DND-41 (cell line): ENCODE results near the gene PANK4.
"Not testable (repeated sequence)": the region's sequence is repeated elsewhere in the genome, so short reads cannot be mapped to it uniquely, and the experiment has no call there.

Experiments used
- ATAC-seq: fragments of 200-7000 bp; cut with Tn5 transposase; 3 replicates; pipeline ENCODE4 v1.9.1; 2021; ENCODE audit warnings: low read depth; ENCODE audit not compliant: insufficient read depth
- DNase-seq: peaks from one replicate; pipeline ENCODE4 v3.0.0-alpha.2; 2020
- H2AFZ ChIP-seq: 2 replicates; pipeline ENCODE4 v1.6.0; 2012; ENCODE audit warnings: low read depth, low read length
- H3K27ac ChIP-seq: 2 replicates; pipeline ENCODE4 v1.5.1; 2012; ENCODE audit warnings: low read length, inconsistent platforms
- H3K27me3 ChIP-seq: fragments of 200-600 bp; sonication (generic); 2 replicates; pipeline ENCODE4 v1.6.0; 2012; ENCODE audit warnings: low read length, mild to moderate bottlenecking, inconsistent platforms; ENCODE audit not compliant: insufficient read depth, poor library complexity
- H3K36me3 ChIP-seq: 2 replicates; pipeline ENCODE4 v1.5.1; 2012; ENCODE audit warnings: low read length, inconsistent platforms; ENCODE audit not compliant: insufficient read depth
- H3K4me1 ChIP-seq: 2 replicates; pipeline ENCODE4 v1.5.1; 2012; ENCODE audit warnings: mild to moderate bottlenecking, low read length; ENCODE audit not compliant: insufficient read depth
- H3K4me2 ChIP-seq: 2 replicates; pipeline ENCODE4 v1.6.0; 2012; ENCODE audit warnings: mild to moderate bottlenecking, moderate library complexity, low read length, inconsistent platforms; ENCODE audit not compliant: insufficient read depth
- H3K4me3 ChIP-seq, 2 experiments: fragments of 200-600 bp in 1 of 2; shearing (Covaris generic) in 1 of 2; 2 replicates each; pipeline ENCODE4 v1.5.1; 2012 to 2016; ENCODE audit warnings: inconsistent platforms in 2 of 2, low read length in 2 of 2, mild to moderate bottlenecking in 2 of 2, low read depth in 1 of 2, moderate library complexity in 1 of 2
- H3K79me2 ChIP-seq: 2 replicates; pipeline ENCODE4 v1.6.0; 2012; ENCODE audit warnings: low read length, inconsistent platforms; ENCODE audit not compliant: insufficient read depth
- H3K9ac ChIP-seq: 2 replicates; pipeline ENCODE4 v1.6.0; 2012; ENCODE audit warnings: low read depth, mild to moderate bottlenecking, inconsistent platforms, low read length, moderate library complexity
- H3K9me3 ChIP-seq: 2 replicates; pipeline ENCODE4 v1.5.1; 2012; ENCODE audit warnings: low read length, moderate library complexity, mild to moderate bottlenecking, inconsistent platforms; ENCODE audit not compliant: insufficient read depth, severe bottlenecking
- H4K20me1 ChIP-seq: 2 replicates; pipeline ENCODE4 v1.6.0; 2012; ENCODE audit warnings: low read length; ENCODE audit not compliant: insufficient read depth
- CTCF ChIP-seq: IDR thresholded peaks from 2 replicates; pipeline ENCODE4 v1.5.1; 2012; ENCODE audit warnings: borderline replicate concordance, low read length, moderate library complexity, mild to moderate bottlenecking; ENCODE audit not compliant: poor library complexity, severe bottlenecking; ENCODE audit errors: extremely low read depth
- EZH2 ChIP-seq: IDR thresholded peaks from 3 replicates; pipeline ENCODE4 v1.6.1; 2012; ENCODE audit warnings: borderline replicate concordance, low read depth, mild to moderate bottlenecking, moderate library complexity, low read length, inconsistent platforms; ENCODE audit not compliant: severe bottlenecking

Gene PANK4

GRCh38 chr1:2460996-2461751, 65.2 kb downstream of the PANK4 start:
- no peak for TF ChIP-seq EZH2
- no peak for TF ChIP-seq CTCF

GRCh38 chr1:2460203-2460602, 66.2 kb downstream of the PANK4 start:
- no peak overlapping the region for H3K9ac ChIP-seq
- H3K4me3 ChIP-seq = no peak overlapping the region
- H3K4me1 ChIP-seq = no peaks in the 10 kb centered on the region
- H3K27ac ChIP-seq = no peak overlapping the region
- H3K9me3 ChIP-seq = no peaks in the 10 kb centered on the region
- ATAC-seq = no peak
- TF ChIP-seq EZH2 (no peak), CTCF (no peak)
- H3K4me2 ChIP-seq = no peak overlapping the region
- H3K79me2 ChIP-seq = no peaks in the 10 kb centered on the region
- DNase-seq = no peak
- H4K20me1 ChIP-seq = peaks cover 4% of the 10 kb centered on the region
- no peaks in the 10 kb centered on the region for H3K36me3 ChIP-seq
- H2AFZ ChIP-seq = no peak overlapping the region
- H3K27me3 ChIP-seq = no peaks in the 10 kb centered on the region

More at GRCh38 chr1:2460996-2461751, 65.2 kb downstream of the PANK4 start:
- no peaks in the 10 kb centered on the region for H3K27me3 ChIP-seq
- no peaks in the 10 kb centered on the region for H3K79me2 ChIP-seq
- peaks cover 10% of the 10 kb centered on the region for H4K20me1 ChIP-seq
- H3K9ac ChIP-seq = no peak overlapping the region
- H3K36me3 ChIP-seq = no peaks in the 10 kb centered on the region
- H3K27ac ChIP-seq = no peak overlapping the region
- ATAC-seq (no peak), DNase-seq (no peak)
- H3K4me1 ChIP-seq = no peaks in the 10 kb centered on the region
- H3K9me3 ChIP-seq = no peaks in the 10 kb centered on the region
- H3K4me3 ChIP-seq = no peak overlapping the region
- H3K4me2 ChIP-seq = no peak overlapping the region
- no peak overlapping the region for H2AFZ ChIP-seq

GRCh38 chr1:2459757-2460156, 66.6 kb downstream of the PANK4 start:
- no peak for DNase-seq
- Histone ChIP-seq H3K27me3 (no peaks in the 10 kb centered on the region), H3K9me3 (no peaks in the 10 kb centered on the region), H3K36me3 (no peaks in the 10 kb centered on the region), H3K4me2 (no peak overlapping the region), H4K20me1 (peaks cover 4% of the 10 kb centered on the region), H3K4me3 (no peak overlapping the region), H3K9ac (no peak overlapping the region), H3K4me1 (no peaks in the 10 kb centered on the region), H3K27ac (no peak overlapping the region), H2AFZ (no peak overlapping the region), H3K79me2 (no peaks in the 10 kb centered on the region)
- TF ChIP-seq EZH2 (no peak), CTCF (no peak)
- no peak for ATAC-seq

GRCh38 chr1:2459102-2459753, 67.2 kb downstream of the PANK4 start:
- not testable (repeated sequence) for DNase-seq, H3K4me2 ChIP-seq, H4K20me1 ChIP-seq

More at GRCh38 chr1:2459102-2459753, 67.2 kb downstream of the PANK4 start:
- not testable (repeated sequence) for H3K4me1 ChIP-seq, H3K27me3 ChIP-seq, H3K9me3 ChIP-seq, H2AFZ ChIP-seq, H3K79me2 ChIP-seq, H3K27ac ChIP-seq, H3K36me3 ChIP-seq, ATAC-seq, H3K4me3 ChIP-seq, H3K9ac ChIP-seq
